GM18867 (cell line): Measurements from ENCODE around the gene PRAC1.
"Not testable (repeated sequence)": the region's sequence is repeated elsewhere in the genome, so short reads cannot be mapped to it uniquely, and the experiment has no call there.

ENCODE experiments used
- ATAC-seq: cut with Tn5 transposase; IDR thresholded peaks from one replicate; pipeline ENCODE4 v1.9.1; 2021; ENCODE audit warnings: mild to moderate bottlenecking, moderate library complexity; ENCODE audit not compliant: unreplicated experiment

The PRAC1 gene

GRCh38 chr17:48727415-48728175, 5.3 kb upstream of the PRAC1 start:
- ATAC-seq = no peak

DNA sequence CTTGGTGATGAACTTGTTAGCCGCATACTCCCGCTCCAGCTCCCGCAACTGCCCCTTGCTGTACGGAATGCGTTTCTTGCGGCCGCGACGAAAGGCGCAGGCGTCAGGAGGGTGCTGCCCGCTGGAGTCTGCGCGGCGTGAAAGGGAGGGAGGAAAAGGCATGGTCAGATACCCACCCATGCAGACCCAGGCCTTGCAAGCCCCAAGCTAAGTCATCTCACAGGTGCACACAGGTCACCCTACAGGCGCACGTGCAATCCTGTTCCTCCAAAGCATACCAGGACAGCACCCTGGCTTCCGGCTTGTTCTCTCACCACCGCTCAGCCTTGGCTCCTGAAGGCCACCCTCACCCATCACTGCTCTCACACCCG, 4.6 kb upstream of the PRAC1 start:
- no peak for ATAC-seq

GRCh38 chr17:48726114-48726915, 4.0 kb upstream of the PRAC1 start:
- ATAC-seq = no peak

DNA sequence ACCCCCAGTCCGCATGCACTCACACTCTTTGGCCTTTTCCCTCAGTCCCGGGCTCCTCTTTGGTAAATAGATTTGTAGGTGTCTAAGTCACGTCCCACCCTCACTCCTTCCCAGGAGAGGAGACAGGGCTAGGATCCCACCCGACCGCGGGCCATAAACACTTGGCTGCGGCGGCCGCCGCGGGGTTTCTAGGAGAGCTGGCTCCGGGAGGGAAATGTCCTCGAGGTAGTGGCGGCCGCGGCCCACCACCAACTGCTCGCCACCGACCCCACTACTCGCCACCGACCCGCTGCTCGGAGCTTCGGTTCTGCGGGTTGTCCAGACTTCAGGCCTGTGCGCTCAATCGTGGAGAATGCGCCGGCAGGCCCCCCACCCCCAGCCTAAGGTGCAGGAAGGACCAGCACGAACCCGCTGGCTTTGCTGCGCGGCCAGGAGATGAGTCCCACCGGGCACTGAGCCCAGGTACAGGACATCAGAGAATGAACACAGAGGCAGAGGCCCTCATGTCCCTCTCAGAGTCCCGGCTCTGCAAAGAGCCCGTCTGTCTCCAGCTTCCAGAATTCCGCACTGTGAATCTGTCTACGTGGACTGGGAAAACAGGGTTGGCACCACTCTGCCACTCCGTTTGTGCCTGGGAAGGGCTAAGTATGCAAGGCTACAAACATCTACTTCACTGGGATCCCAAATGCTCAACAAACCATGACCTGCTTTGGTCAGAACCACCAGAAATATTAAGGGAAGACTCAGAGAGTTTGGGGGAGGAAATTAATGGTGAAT, 3.2 kb upstream of the PRAC1 start:
- ATAC-seq = no peak

- ATAC-seq = no peak
These were observed 2.6 kb upstream of the PRAC1 start for GRCh38 chr17:48725004-48725287.

GRCh38 chr17:48724251-48725003, 2.1 kb upstream of the PRAC1 start:
- no peak for ATAC-seq

GRCh38 chr17:48723423-48724250, 1.3 kb upstream of the PRAC1 start:
- ATAC-seq = no peak

GRCh38 chr17:48722915-48723422, 651 bp upstream of the PRAC1 start, which contains the start of gene PRAC2:
Gene PRAC2 (plus strand): TSS chr17:48723185. CDS start chr17:48724411, 1,226 bp downstream.
- no peak for ATAC-seq

- ATAC-seq = no peak
These were observed 1.3 kb downstream of the PRAC1 start for GRCh38 chr17:48721009-48721402.

DNA sequence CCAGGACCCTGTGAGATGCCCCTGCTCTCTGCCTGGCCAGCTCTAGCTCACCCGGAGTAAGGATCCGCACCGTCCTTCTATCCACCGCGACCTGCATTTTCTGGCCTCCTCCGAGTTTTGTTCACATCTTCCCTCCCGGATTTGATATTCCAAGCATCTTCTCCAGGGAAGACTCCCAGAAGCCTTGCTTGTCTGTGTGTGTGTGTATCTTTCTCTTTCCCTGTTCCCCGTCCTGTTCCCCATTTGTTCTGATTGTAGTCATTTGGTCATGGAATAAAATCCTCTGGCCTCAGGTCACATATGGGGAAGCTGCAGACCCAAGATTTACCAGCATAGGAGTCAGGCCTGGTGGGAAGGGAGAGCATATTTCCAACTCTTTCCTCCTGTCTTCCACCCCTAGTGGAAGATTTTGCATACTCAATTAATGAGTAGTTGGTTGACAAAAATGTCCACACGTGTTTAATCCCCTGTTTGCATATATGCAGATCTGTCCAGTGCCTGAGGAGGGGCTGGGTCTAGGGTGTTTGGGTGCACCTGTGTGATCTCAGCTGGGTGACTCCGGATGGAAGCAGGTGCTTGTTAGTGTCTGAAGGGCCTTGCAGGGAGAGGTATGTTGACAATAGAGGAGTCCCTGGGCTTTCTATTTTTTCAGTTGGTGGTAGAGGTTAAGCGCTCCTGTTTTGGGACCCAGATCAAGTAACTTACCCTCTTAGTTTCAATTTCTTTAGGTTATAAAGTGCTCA, 1.9 kb downstream of the PRAC1 start:
- no peak for ATAC-seq

DNA sequence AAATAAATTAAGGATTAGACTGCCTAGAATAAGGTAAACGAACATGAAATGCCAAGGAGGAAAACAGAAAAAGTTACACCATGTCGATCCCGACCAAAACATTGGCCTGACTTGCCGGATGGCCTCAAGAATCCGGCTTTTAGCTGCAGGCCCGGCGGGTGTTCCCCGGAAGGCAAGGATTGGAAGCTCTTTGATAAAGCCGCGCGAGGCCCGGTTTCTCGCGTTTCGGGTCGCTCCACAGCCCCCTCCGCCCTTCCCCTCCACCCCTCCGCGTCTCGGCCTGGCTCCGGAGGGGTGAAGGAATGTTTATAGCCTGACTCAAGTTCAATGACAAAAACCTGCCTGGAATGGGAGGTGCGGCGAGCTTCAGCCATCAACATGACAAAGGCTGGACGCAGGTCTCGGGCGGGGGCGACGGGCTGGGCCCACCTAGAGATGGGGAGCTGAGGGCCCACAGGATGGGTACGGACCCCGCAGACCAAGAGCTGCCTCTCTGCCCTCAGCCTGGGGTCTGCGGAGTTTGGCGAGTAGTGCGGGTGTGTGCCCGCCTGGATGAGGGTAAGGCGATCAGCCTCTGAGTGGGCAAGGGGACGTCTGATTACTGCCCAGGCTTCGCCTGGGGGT, 2.6 kb downstream of the PRAC1 start:
- ATAC-seq = no peak

DNA sequence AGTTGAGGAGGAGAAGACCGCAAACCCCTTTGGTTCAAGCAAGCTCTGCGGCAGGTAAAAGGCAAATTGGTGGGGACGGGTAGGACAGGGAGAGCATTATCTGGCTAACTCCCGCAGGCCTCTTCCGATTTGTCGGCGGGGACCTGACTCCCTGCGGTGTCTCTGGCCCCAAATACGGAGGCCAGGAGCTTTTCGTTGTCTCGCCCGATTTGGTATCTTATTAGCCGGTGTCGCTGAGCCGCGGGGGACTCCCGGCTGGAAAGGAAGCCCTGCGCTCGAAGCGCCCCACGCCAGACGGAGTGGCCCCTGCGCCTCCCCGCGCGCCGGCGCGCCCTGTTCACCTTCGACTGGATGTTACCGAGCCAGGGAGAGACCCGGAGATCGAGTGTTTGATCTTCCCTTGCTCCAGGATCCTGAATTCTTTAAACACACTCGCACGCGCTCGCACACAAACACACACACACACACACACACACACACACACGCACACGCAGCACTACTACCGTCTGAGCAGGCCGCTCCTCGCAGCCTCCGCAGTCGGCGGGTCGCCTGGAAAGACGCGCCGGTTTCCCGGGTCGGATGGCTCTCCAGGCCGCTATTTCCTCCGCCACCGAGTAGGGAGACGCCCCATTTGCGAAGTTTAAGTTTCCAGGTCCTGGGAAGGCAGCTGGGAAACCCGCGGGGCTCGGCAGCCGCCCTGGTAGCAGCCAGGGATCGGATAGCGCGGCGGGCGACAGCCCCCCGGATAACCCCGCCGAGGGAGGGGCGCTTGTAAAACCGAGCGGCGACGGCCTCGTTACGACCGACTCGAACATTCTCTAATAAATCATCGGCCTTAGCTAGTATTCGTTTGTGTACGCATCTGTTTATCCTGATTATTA, 3.3 kb downstream of the PRAC1 start:
- ATAC-seq = no peak

DNA sequence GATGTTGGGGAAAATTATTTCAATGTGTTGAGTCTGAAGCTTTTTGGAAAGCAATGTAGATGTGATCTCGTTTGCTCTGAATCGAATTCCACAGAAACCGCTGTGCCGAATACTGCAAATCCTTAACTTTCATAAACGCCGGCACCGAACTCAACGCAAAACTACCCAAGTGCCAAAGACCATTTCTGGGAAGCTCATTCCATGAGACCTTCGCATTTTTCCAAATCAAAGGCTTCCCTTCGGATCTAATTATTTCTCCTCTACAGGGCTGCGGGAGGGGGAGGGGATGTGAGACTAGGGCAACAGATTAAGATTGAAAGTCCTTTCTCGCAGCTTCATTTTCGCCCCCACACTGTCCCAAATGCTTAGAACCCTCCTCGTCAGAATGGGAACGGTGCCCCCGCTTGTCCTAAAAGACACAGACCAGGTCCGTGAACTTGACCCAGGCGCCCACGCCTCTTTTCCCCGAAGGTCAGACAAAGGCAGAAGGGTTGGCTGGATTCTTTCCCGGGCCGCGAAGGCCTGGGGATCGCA, 4.0 kb downstream of the PRAC1 start:
- ATAC-seq = no peak

DNA sequence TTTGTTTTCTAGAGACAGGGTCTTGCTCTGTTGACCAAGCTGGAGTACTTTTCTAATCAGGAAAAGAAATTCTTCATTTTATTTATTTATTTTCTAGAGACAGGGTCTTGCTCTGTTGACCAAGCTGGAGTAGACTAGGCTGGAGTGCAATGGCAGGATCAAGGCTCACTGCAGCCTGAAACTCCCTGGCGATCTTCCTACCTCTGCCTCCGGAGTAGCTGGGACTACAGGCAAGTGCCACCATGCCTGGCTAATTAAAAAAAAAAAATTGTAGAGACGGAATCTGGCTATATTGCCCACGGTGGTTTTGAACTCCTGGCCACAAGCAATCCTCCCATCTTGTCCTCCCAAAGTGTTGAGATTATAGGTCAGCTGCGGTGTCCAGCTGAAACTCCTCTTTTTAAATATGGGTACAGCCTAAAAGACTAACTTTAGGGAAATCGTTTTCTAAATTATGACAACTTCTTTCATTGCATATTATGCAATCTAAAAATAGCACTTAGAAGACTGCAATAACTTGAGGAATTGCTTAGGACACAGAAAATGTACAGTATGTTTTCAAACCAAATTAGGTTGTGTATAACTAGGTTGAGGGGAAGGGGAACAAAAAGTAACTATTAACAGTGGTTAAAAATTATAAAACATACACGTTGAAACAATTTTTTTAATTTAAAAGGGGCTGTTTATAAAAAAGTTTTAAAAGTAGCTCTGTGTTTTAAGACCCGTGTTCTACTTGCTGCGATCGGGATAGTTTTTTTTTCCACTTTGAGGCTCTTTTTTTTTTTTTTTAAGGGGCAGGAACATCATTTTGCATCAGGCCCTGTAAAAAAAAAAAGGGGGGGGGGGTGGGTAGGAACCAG, 4.7 kb downstream of the PRAC1 start:
- ATAC-seq = no peak

GRCh38 chr17:48716549-48716948, 5.8 kb downstream of the PRAC1 start:
- ATAC-seq = not testable (repeated sequence)
